Neuronal stem cell (in vitro differentiated cells): ENCODE measurements around the gene OR2V2.
A peak's percentile ranks its signal among the peaks of the same experiment; 100 is the strongest.

ENCODE experiments used
- DNase-seq: peaks from one replicate; pipeline ENCODE4 v3.0.0-alpha.2; 2013; ENCODE audit warnings: low spot score
- H2AFZ ChIP-seq: one replicate; pipeline ENCODE4 v1.6.1; 2013; ENCODE audit warnings: mild to moderate bottlenecking, low read length, inconsistent platforms
- H2AK5ac ChIP-seq: 2 replicates; pipeline ENCODE4 v1.6.1; 2013; ENCODE audit warnings: low read depth, mild to moderate bottlenecking, inconsistent platforms, low read length, moderate library complexity, mixed read lengths
- H2BK120ac ChIP-seq: 2 replicates; pipeline ENCODE4 v1.6.1; 2013; ENCODE audit warnings: low read depth, mild to moderate bottlenecking, inconsistent platforms, low read length, moderate library complexity, mixed read lengths
- H2BK12ac ChIP-seq: one replicate; pipeline ENCODE4 v1.6.1; 2013; ENCODE audit warnings: low read length, inconsistent platforms
- H2BK15ac ChIP-seq: 2 replicates; pipeline ENCODE4 v1.6.1; 2013; ENCODE audit warnings: mild to moderate bottlenecking, low read length, inconsistent platforms, mixed read lengths
- H2BK5ac ChIP-seq: one replicate; pipeline ENCODE4 v1.6.1; 2013; ENCODE audit warnings: inconsistent platforms, mild to moderate bottlenecking, low read length, moderate library complexity
- H3K14ac ChIP-seq: one replicate; pipeline ENCODE4 v1.6.1; 2013; ENCODE audit warnings: low read length, inconsistent platforms
- H3K18ac ChIP-seq: 2 replicates; pipeline ENCODE4 v1.6.1; 2013; ENCODE audit warnings: low read length, inconsistent platforms
- H3K23ac ChIP-seq: 2 replicates; pipeline ENCODE4 v1.6.1; 2013; ENCODE audit warnings: low read depth, mild to moderate bottlenecking, mixed read lengths, low read length, inconsistent platforms; ENCODE audit not compliant: poor library complexity
- H3K27ac ChIP-seq: replicated peaks from 3 replicates; pipeline ENCODE4 v1.5.1; 2013; ENCODE audit warnings: low read length, inconsistent platforms
- H3K27me3 ChIP-seq, 3 experiments: 2 replicates each; pipeline ENCODE4 v1.6.1; 2013; ENCODE audit warnings: low read length in 3 of 3, mild to moderate bottlenecking in 2 of 3, inconsistent platforms in 1 of 3, low read depth in 1 of 3, mixed read lengths in 1 of 3, moderate library complexity in 1 of 3; ENCODE audit not compliant: control insufficient read depth in 3 of 3, insufficient read depth in 3 of 3
- H3K36me3 ChIP-seq, 2 donors: replicated peaks in 1 of 2; 2 replicates each; pipeline ENCODE4 v1.6.1; 2013; ENCODE audit warnings: low read length in 2 of 2; ENCODE audit not compliant: control insufficient read depth in 2 of 2, insufficient read depth in 2 of 2
- H3K4ac ChIP-seq: 2 replicates; pipeline ENCODE4 v1.6.1; 2013; ENCODE audit warnings: inconsistent platforms, mild to moderate bottlenecking, low read length, moderate library complexity
- H3K4me1 ChIP-seq, 2 donors: 1 replicate in 1 of 2; 2 replicates in 1 of 2; pipeline ENCODE4 v1.6.1; 2013; ENCODE audit warnings: low read length in 2 of 2, low read depth in 1 of 2; ENCODE audit not compliant: control insufficient read depth in 2 of 2, insufficient read depth in 1 of 2
- H3K4me2 ChIP-seq: one replicate; pipeline ENCODE4 v1.6.1; 2013; ENCODE audit warnings: mild to moderate bottlenecking, low read length, inconsistent platforms; ENCODE audit not compliant: insufficient read depth, poor library complexity, severe bottlenecking
- H3K4me3 ChIP-seq, 2 donors: 2 replicates each; pipeline ENCODE4 v1.5.1; 2013; ENCODE audit warnings: low read length in 2 of 2, mild to moderate bottlenecking in 2 of 2, inconsistent platforms in 1 of 2, moderate library complexity in 1 of 2
- H3K79me1 ChIP-seq: one replicate; pipeline ENCODE4 v1.6.1; 2013; ENCODE audit warnings: low read depth, mild to moderate bottlenecking, inconsistent platforms, low read length, moderate library complexity
- H3K9ac ChIP-seq: one replicate; pipeline ENCODE4 v1.6.1; 2013; ENCODE audit warnings: mild to moderate bottlenecking, low read depth, low read length, inconsistent platforms; ENCODE audit not compliant: poor library complexity
- H3K9me3 ChIP-seq, 2 donors: replicated peaks in 1 of 2; 2 replicates each; pipeline versions ENCODE3 to v1.6.1; 2013; ENCODE audit warnings: low read length in 2 of 2, mild to moderate bottlenecking in 2 of 2, inconsistent platforms in 1 of 2, low read depth in 1 of 2, mixed read lengths in 1 of 2, moderate library complexity in 1 of 2; ENCODE audit not compliant: control insufficient read depth in 2 of 2, insufficient read depth in 1 of 2
- H4K8ac ChIP-seq: one replicate; pipeline ENCODE4 v1.6.1; 2013; ENCODE audit warnings: low read depth, mild to moderate bottlenecking, inconsistent platforms, low read length, moderate library complexity
- H4K91ac ChIP-seq: one replicate; pipeline ENCODE4 v1.6.1; 2013; ENCODE audit warnings: low read length, low read depth, mild to moderate bottlenecking, inconsistent platforms; ENCODE audit not compliant: poor library complexity
- WGBS, 2 donors: extraction: QIAGEN DNeasy Blood & Tissue Kit; methylation state at CpG; one replicate each; pipeline ENCODE4 v1.1.7; 2013; ENCODE audit warnings: missing lambda C conversion rate in 2 of 2, mixed read lengths in 1 of 2; ENCODE audit not compliant: insufficient read length in 2 of 2, insufficient replicate concordance in 1 of 2; ENCODE audit errors: extremely low coverage in 2 of 2; 5-methylcytosine and 5-hydroxymethylcytosine counted together

OR2V2 gene

GRCh38 chr5:181194489-181195248 is 47.3 kb downstream of the OR2V2 start:
- H3K36me3 ChIP-seq = no peaks in the 10 kb centered on the region
- H3K4me2 ChIP-seq = no peak overlapping the region
- no peak overlapping the region for H2BK120ac ChIP-seq
- no peak overlapping the region for H3K18ac ChIP-seq
- H2BK5ac ChIP-seq = peak overlapping the region; percentile 19
- H2AFZ ChIP-seq = no peak overlapping the region
- no peak overlapping the region for H3K4me3 ChIP-seq
- no peaks in the 10 kb centered on the region for H3K9me3 ChIP-seq
- no peak overlapping the region for H3K4ac ChIP-seq
- H3K4me1 ChIP-seq = peaks cover 8 to 20% of the 10 kb centered on the region in 2 donors
- peak overlapping the region; percentile 46 for H3K23ac ChIP-seq
- no peak overlapping the region for H3K14ac ChIP-seq
- no peak for DNase-seq
- peaks cover 14 to 27% (median 17%) of the 10 kb centered on the region in 3 experiments for H3K27me3 ChIP-seq
- H2BK12ac ChIP-seq = no peak overlapping the region
- no CpG with 5 or more reads among the region's 21 CpGs for WGBS, 2 donors
- peak overlapping the region; percentile 51 for H2BK15ac ChIP-seq
- H4K91ac ChIP-seq = peak overlapping the region; percentile 23
- H4K8ac ChIP-seq = no peak overlapping the region
- H3K79me1 ChIP-seq = no peaks in the 10 kb centered on the region
- no peak overlapping the region for H3K27ac ChIP-seq
- H2AK5ac ChIP-seq = peak overlapping the region; percentile 79
- H3K9ac ChIP-seq = no peak overlapping the region

GRCh38 chr5:181195249-181195761 is 47.9 kb downstream of the OR2V2 start:
- Histone ChIP-seq H2BK12ac (no peak overlapping the region), H3K4ac (no peak overlapping the region), H2BK120ac (no peak overlapping the region), H2BK15ac (no peak overlapping the region), H3K4me3 (no peak overlapping the region), H3K9ac (no peak overlapping the region), H3K27me3 (peaks cover 8 to 29% (median 11%) of the 10 kb centered on the region in 3 experiments), H2AK5ac (peak overlapping the region; percentile 79), H2BK5ac (peak overlapping the region; percentile 19), H4K8ac (no peak overlapping the region), H3K4me1 (peaks cover 2 to 21% of the 10 kb centered on the region in 2 donors), H3K18ac (no peak overlapping the region), H4K91ac (peak overlapping the region; percentile 23), H3K36me3 (no peaks in the 10 kb centered on the region), H3K79me1 (no peaks in the 10 kb centered on the region), H3K14ac (no peak overlapping the region), H2AFZ (no peak overlapping the region), H3K4me2 (no peak overlapping the region), H3K27ac (no peak overlapping the region), H3K9me3 (no peaks in the 10 kb centered on the region), H3K23ac (peak overlapping the region; percentile 46)
- no CpG with 5 or more reads among the region's 45 CpGs for WGBS, 2 donors
- DNase-seq = no peak

GRCh38 chr5:181197326-181197951 is 50.1 kb downstream of the OR2V2 start:
- peaks cover 0 to 49% (median 6%) of the 10 kb centered on the region in 3 experiments for H3K27me3 ChIP-seq
- peak overlapping the region; percentile 68 for H2BK15ac ChIP-seq
- DNase-seq = no peak
- no peak overlapping the region for H2BK120ac ChIP-seq
- H3K4me2 ChIP-seq = no peak overlapping the region
- no peak overlapping the region for H3K4me3 ChIP-seq
- peak overlapping the region; percentile 78 for H3K18ac ChIP-seq
- no peak overlapping the region for H2BK12ac ChIP-seq
- peaks cover 2 to 21% of the 10 kb centered on the region in 2 donors for H3K4me1 ChIP-seq
- no peak overlapping the region for H3K14ac ChIP-seq
- H2AK5ac ChIP-seq = peak overlapping the region; percentile 47
- no peaks in the 10 kb centered on the region for H3K9me3 ChIP-seq
- no peaks in the 10 kb centered on the region for H3K79me1 ChIP-seq
- H2BK5ac ChIP-seq = no peak overlapping the region
- peak overlapping the region; percentile 61 for H3K23ac ChIP-seq
- no peak overlapping the region for H4K8ac ChIP-seq
- H4K91ac ChIP-seq = no peak overlapping the region
- H2AFZ ChIP-seq = no peak overlapping the region
- no peak overlapping the region for H3K27ac ChIP-seq
- H3K36me3 ChIP-seq = no peaks in the 10 kb centered on the region
- no peak overlapping the region for H3K9ac ChIP-seq
- no CpG with 5 or more reads among the region's 8 CpGs for WGBS, 2 donors
- H3K4ac ChIP-seq = no peak overlapping the region

- H2BK120ac ChIP-seq = no peak overlapping the region
- no peak overlapping the region for H3K27ac ChIP-seq
- peak overlapping the region; percentile 61 for H3K23ac ChIP-seq
- H3K14ac ChIP-seq = no peak overlapping the region
- H2BK5ac ChIP-seq = no peak overlapping the region
- H3K4me3 ChIP-seq = no peak overlapping the region
- H2AK5ac ChIP-seq = peak overlapping the region; percentile 48
- H4K8ac ChIP-seq = no peak overlapping the region
- DNase-seq = no peak
- H3K18ac ChIP-seq = peak overlapping the region; percentile 36
- H3K4ac ChIP-seq = no peak overlapping the region
- no peak overlapping the region for H3K9ac ChIP-seq
- H3K36me3 ChIP-seq = no peaks in the 10 kb centered on the region
- no peak overlapping the region for H2BK12ac ChIP-seq
- WGBS, 2 donors = no CpG with 5 or more reads among the region's 12 CpGs
- no peak overlapping the region for H4K91ac ChIP-seq
- H3K4me2 ChIP-seq = peak overlapping the region; percentile 14
- H2AFZ ChIP-seq = no peak overlapping the region
- H3K27me3 ChIP-seq = peaks cover 0 to 55% (median 11%) of the 10 kb centered on the region in 3 experiments
- no peaks in the 10 kb centered on the region for H3K9me3 ChIP-seq
- peak overlapping the region; percentile 61 for H2BK15ac ChIP-seq
- H3K79me1 ChIP-seq = no peaks in the 10 kb centered on the region
- peaks cover 2 to 19% of the 10 kb centered on the region in 2 donors for H3K4me1 ChIP-seq
Observed at GRCh38 chr5:181198106-181198685, 50.8 kb downstream of the OR2V2 start.
